ENCODE results near the gene SNX8.

- TF ChIP-seq CTCF (IDR thresholded peaks at IDR 0.05; ENCODE audit: poor library complexity) (peak; percentile 51), EZH2 (IDR thresholded peaks at IDR 0.05; ENCODE audit: borderline replicate concordance) (no peak)
Measured at GRCh38 chr7:2247141-2247995, 66.9 kb downstream of the SNX8 start.

Measured in hepatocyte (in vitro differentiated cells).